Right lobe of liver (tissue), 4 donors: ENCODE results near the gene CTSD.

Experiments
- POLR2A ChIP-seq: fragments of 450-650 bp; IDR thresholded peaks from one replicate; pipeline ENCODE4 v1.6.1; 2017; ENCODE audit warnings: antibody characterized with exemption, mild to moderate bottlenecking
- TF ChIP-seq, protein P1 (sequence below), 4 donors: fragments of 200-600 bp in 3 of 4; fragments of 450-650 bp in 1 of 4; IDR thresholded peaks; one replicate each; pipeline versions ENCODE4 v1.5.1 to v1.8.0; 2016 to 2022; ENCODE audit warnings: antibody characterized with exemption in 4 of 4, mild to moderate bottlenecking in 2 of 4
- donor health status: DM: no; HTN: no; CAD: no.
- donor health status: DM: no; HTN: no; CAD: no.
- donor health status: DM: no; HTN: yes; CAD: no.

DNA sequence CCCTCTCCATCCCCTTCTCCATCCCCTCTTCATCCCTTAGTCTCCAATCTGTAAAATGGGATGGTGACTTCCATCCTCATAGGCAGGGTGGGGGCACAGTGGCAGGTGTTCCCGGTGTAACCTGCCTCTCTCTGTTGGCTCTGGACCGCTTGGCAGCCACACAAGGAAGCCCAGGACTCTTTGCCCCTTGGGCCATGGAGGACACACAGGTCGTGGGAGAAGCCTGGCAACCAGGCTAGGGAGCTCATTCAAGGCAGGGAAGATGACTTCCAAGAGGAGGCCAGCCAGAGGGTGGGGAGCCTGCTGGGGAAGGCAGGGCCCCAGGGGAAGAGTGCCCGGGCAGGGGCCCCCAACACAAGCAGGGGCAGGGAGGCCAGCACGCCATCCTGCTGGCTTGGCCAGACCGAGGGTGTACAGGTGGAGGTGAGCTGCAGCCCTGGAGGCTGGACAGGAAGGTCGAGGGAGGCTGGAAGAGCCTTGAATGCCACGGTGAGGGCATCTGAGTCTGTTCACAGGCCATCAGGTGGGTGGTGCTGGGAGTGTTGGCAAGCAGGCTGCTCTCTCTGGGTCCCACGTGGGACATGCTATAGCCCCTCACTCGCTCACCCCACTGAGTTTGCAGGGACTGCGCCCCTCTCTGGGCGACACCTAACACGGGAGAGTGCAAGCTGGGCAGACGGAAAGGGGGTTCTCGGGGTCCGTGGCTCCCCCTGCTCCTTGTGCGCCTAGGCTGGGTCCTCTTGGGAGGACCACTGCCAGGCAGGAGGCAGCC is 15.5 kb upstream of the CTSD start:
- TF ChIP-seq, protein P1, sequence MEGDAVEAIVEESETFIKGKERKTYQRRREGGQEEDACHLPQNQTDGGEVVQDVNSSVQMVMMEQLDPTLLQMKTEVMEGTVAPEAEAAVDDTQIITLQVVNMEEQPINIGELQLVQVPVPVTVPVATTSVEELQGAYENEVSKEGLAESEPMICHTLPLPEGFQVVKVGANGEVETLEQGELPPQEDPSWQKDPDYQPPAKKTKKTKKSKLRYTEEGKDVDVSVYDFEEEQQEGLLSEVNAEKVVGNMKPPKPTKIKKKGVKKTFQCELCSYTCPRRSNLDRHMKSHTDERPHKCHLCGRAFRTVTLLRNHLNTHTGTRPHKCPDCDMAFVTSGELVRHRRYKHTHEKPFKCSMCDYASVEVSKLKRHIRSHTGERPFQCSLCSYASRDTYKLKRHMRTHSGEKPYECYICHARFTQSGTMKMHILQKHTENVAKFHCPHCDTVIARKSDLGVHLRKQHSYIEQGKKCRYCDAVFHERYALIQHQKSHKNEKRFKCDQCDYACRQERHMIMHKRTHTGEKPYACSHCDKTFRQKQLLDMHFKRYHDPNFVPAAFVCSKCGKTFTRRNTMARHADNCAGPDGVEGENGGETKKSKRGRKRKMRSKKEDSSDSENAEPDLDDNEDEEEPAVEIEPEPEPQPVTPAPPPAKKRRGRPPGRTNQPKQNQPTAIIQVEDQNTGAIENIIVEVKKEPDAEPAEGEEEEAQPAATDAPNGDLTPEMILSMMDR (IDR thresholded peaks at IDR 0.05) = no peak
- TF ChIP-seq POLR2A = no peak
